DND-41 (cell line): ENCODE results near the gene PLA2G4A.

Experiments
- CTCF ChIP-seq: IDR thresholded peaks from 2 replicates; pipeline ENCODE4 v1.5.1; 2012; ENCODE audit warnings: borderline replicate concordance, low read length, moderate library complexity, mild to moderate bottlenecking; ENCODE audit not compliant: poor library complexity, severe bottlenecking; ENCODE audit errors: extremely low read depth
- EZH2 ChIP-seq: IDR thresholded peaks from 3 replicates; pipeline ENCODE4 v1.6.1; 2012; ENCODE audit warnings: borderline replicate concordance, low read depth, mild to moderate bottlenecking, moderate library complexity, low read length, inconsistent platforms; ENCODE audit not compliant: severe bottlenecking

GRCh38 chr1:186948535-186948934, 119.8 kb downstream of the PLA2G4A start:
- no peak for TF ChIP-seq CTCF
- TF ChIP-seq EZH2: no peak
